ENCODE results near the gene SERINC5. TPM values are rescaled to one million over a fixed set of nuclear protein-coding genes. Genes with fewer than 3 reads are reported as not detected.

The SERINC5 gene
- total RNA-seq, 1 donor from 2014 or later = 8.3 TPM

- Mint-ChIP-seq H3K4me3 (no peak overlapping the region), H3K27me3 (ENCODE audit: low read depth) (no peaks in the 10 kb centered on the region), H3K4me1 (peaks cover 8% of the 10 kb centered on the region), H3K27ac (ENCODE audit: unreplicated experiment) (no peak overlapping the region), H3K36me3 (ENCODE audit: low read depth) (peaks cover 14% of the 10 kb centered on the region), H3K9me3 (peaks cover 6% of the 10 kb centered on the region)
- no peak for TF ChIP-seq CTCF (conservative IDR thresholded peaks at IDR 0.05)
- no peak for DNase-seq (ENCODE audit: low read depth, low spot score)
Measured at GRCh38 chr5:80165452-80165851, 90.4 kb downstream of the SERINC5 start.

DNA sequence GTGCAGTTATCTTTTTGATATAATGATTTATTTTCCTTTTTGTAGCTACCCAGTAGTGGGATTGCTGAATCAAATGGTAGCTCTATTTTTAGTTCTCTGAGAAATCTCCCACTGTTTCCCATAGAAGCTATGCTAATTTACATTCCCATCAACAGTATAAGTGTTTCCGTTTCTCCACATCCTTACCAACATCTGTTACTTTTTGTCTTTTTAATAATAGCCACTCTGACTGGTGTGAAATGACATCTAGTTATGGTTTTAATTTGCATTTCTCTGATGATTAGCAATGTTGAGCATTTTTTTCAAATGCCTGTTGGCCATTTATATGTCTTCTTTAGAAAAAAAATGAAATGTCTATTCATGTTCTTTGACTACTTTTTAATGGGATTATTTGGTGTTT, 94.7 kb downstream of the SERINC5 start:
- Mint-ChIP-seq H3K4me1 (peaks cover 9% of the 10 kb centered on the region), H3K27me3 (ENCODE audit: low read depth) (no peaks in the 10 kb centered on the region), H3K36me3 (ENCODE audit: low read depth) (peaks cover 19% of the 10 kb centered on the region), H3K4me3 (no peak overlapping the region), H3K9me3 (peaks cover 6% of the 10 kb centered on the region), H3K27ac (ENCODE audit: unreplicated experiment) (no peak overlapping the region)
- no peak for DNase-seq (ENCODE audit: low read depth, low spot score)
- no peak for TF ChIP-seq CTCF (conservative IDR thresholded peaks at IDR 0.05)

DNA sequence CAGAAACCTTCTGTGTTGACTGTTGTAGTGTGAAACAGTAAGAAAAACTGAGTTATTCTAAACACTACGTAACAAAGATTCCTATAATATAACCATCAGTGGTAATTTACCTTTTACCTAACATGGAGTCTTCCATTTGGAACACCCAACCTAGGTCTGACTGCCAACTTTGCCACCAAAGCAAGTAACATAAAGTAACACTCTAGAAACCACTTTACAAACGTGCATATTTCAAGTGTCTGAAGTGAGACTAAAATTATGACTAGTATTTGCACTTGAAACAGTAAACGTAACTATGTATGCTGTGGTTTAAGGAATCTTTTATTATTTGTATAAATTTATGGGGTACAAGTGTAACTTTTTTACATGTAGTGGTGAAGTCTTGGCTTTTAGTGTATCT, 95.6 kb downstream of the SERINC5 start:
- Mint-ChIP-seq H3K4me3 (no peak overlapping the region), H3K27ac (ENCODE audit: unreplicated experiment) (no peak overlapping the region), H3K27me3 (ENCODE audit: low read depth) (no peaks in the 10 kb centered on the region), H3K9me3 (peaks cover 6% of the 10 kb centered on the region), H3K4me1 (peaks cover 13% of the 10 kb centered on the region), H3K36me3 (ENCODE audit: low read depth) (peaks cover 19% of the 10 kb centered on the region)
- DNase-seq (ENCODE audit: low read depth, low spot score) = no peak
- no peak for TF ChIP-seq CTCF (conservative IDR thresholded peaks at IDR 0.05)

- DNase-seq (ENCODE audit: low read depth, low spot score) = no peak
- Mint-ChIP-seq H3K27ac (ENCODE audit: unreplicated experiment) (no peak overlapping the region), H3K4me3 (no peak overlapping the region), H3K36me3 (ENCODE audit: low read depth) (peaks cover 19% of the 10 kb centered on the region), H3K27me3 (ENCODE audit: low read depth) (no peaks in the 10 kb centered on the region), H3K9me3 (peaks cover 6% of the 10 kb centered on the region), H3K4me1 (peaks cover 19% of the 10 kb centered on the region)
- TF ChIP-seq CTCF (conservative IDR thresholded peaks at IDR 0.05) = no peak
Measured at GRCh38 chr5:80159133-80159815, 96.6 kb downstream of the SERINC5 start.

- H3K4me3 Mint-ChIP-seq = no peak overlapping the region
- H3K4me1 Mint-ChIP-seq = peaks cover 23% of the 10 kb centered on the region
- DNase-seq (ENCODE audit: low read depth, low spot score) = no peak
- no peaks in the 10 kb centered on the region for H3K27me3 Mint-ChIP-seq (ENCODE audit: low read depth)
- no peak for TF ChIP-seq CTCF (conservative IDR thresholded peaks at IDR 0.05)
- H3K36me3 Mint-ChIP-seq (ENCODE audit: low read depth) = peaks cover 5% of the 10 kb centered on the region
- H3K27ac Mint-ChIP-seq (ENCODE audit: unreplicated experiment) = peak overlapping the region; percentile 70
- H3K9me3 Mint-ChIP-seq = no peaks in the 10 kb centered on the region
Measured at GRCh38 chr5:80156156-80156555, 99.7 kb downstream of the SERINC5 start.
